ENCODE data around the gene CD247. TPM values are rescaled to one million over a fixed set of nuclear protein-coding genes. Genes with fewer than 3 reads are reported as not detected.

The CD247 gene
- polyA plus RNA-seq, 1 of the 3 experiments (the other 2 are of a cell fraction) = 0.08 TPM

GRCh38 chr1:167543199-167543990, 25.1 kb upstream of the CD247 start:
- H4K20me1 ChIP-seq (ENCODE audit: insufficient read depth) = no peaks in the 10 kb centered on the region
- H3K79me2 ChIP-seq (ENCODE audit: insufficient read depth) = no peaks in the 10 kb centered on the region
- CTCF ChIA-PET = interaction anchor here (0.7 to 6.8 kb wide), 5 partner anchors 10 to 672 kb away, joined by 3 to 84 read pairs (median 3); partner anchors contain the start of gene CREG1
- WGBS (ENCODE audit: low lambda C conversion rate) = 70% methylated on average over 9 of the region's 13 CpGs
- peaks cover 0 to 2% of the 10 kb centered on the region in 2 experiments; a peak in 1 of 4 replicates for H3K4me1 ChIP-seq (ENCODE audit: control insufficient read depth in 1 of 2, insufficient read depth in 2 of 2, low read depth in 1 of 2, low read length in 1 of 2)
- no peak overlapping the region for H2AFZ ChIP-seq (ENCODE audit: low read depth)
- no peak for DNase-seq
- TF ChIP-seq SMC3 (IDR thresholded peaks at IDR 0.05; ENCODE audit: low read depth, low read length) (no peak), TCF12 (IDR thresholded peaks at IDR 0.05) (no peak), EZH2phosphoT487 (IDR thresholded peaks at IDR 0.05; ENCODE audit: borderline replicate concordance, low read depth) (no peak), USF2 (IDR thresholded peaks at IDR 0.05; ENCODE audit: borderline replicate concordance, low read depth, low read length) (no peak), NRF1 (IDR thresholded peaks at IDR 0.05; ENCODE audit: low read depth, low read length) (no peak), TEAD4 (IDR thresholded peaks at IDR 0.05; ENCODE audit: borderline replicate concordance, insufficient read depth) (no peak), POLR2AphosphoS5 (IDR thresholded peaks at IDR 0.05; ENCODE audit: low read depth, low read length) (no peak), TAF1 (IDR thresholded peaks at IDR 0.05; ENCODE audit: borderline replicate concordance, low read depth, low read length) (no peak), FOXM1 (IDR thresholded peaks at IDR 0.05; ENCODE audit: low read depth) (no peak), GABPA (IDR thresholded peaks at IDR 0.05; ENCODE audit: low read depth) (no peak), REST (IDR thresholded peaks at IDR 0.05; ENCODE audit: low read depth, low read length) (no peak), FOSL2 (IDR thresholded peaks at IDR 0.05; ENCODE audit: borderline replicate concordance, low read depth) (no peak), JUND (IDR thresholded peaks at IDR 0.05) (no peak), MXI1 (IDR thresholded peaks at IDR 0.05; ENCODE audit: low read depth, low read length) (no peak), ELF1 (IDR thresholded peaks at IDR 0.05) (no peak), GATA2 (CRISPR knock-in tag; IDR thresholded peaks at IDR 0.05) (no peak), SIN3A (IDR thresholded peaks at IDR 0.05; ENCODE audit: borderline replicate concordance, low read depth, low read length) (no peak), EP300 (IDR thresholded peaks at IDR 0.05; ENCODE audit: borderline replicate concordance in 1 of 2, low read depth in 1 of 2, low read length in 1 of 2) (no peak)
- no peak overlapping the region for H3K4me3 ChIP-seq (ENCODE audit: low read depth in 2 of 2, low read length in 1 of 2)
- no peaks in the 10 kb centered on the region for H3K9me3 ChIP-seq
- no peaks in the 10 kb centered on the region for H3K9me2 ChIP-seq
- H3K9ac ChIP-seq = no peak overlapping the region
- H3K36me3 ChIP-seq (replicated peaks in 1 of 2; ENCODE audit: control insufficient read depth in 1 of 2, insufficient read depth in 2 of 2, low read length in 1 of 2) = peaks cover 0 to 3% of the 10 kb centered on the region in 2 experiments
- no peak overlapping the region for H3K27ac ChIP-seq (ENCODE audit: low read depth in 2 of 2, low read length in 1 of 2)
- H3F3A ChIP-seq (replicated peaks; ENCODE audit: insufficient read depth) = peaks cover 6% of the 10 kb centered on the region
- POLR2A ChIA-PET = no interaction called here
- no peaks in the 10 kb centered on the region for H3K27me3 ChIP-seq (ENCODE audit: insufficient read depth)
- no peak overlapping the region for H3K4me2 ChIP-seq

Measured in SK-N-SH (cell line).